Gastroesophageal sphincter (tissue), 4 donors: ENCODE data around the gene MAB21L4. TPM values are rescaled to one million over a fixed set of nuclear protein-coding genes. Genes with fewer than 3 reads are reported as not detected.

ENCODE experiments used
- ATAC-seq: fragments of 150-250 bp; one replicate; pipeline ENCODE4 v1.9.1; 2016; ENCODE audit warnings: mild to moderate bottlenecking, moderate library complexity
- H3K27ac ChIP-seq, 4 donors: fragments of 200-600 bp; sonication (generic) in 3 of 4; 1 replicate in 3 of 4; 2 replicates in 1 of 4; pipeline ENCODE4 v1.5.1; 2016 to 2019
- H3K27me3 ChIP-seq: fragments of 200-600 bp; sonication (generic); one replicate; pipeline ENCODE4 v1.5.1; 2019
- H3K36me3 ChIP-seq, 2 donors: fragments of 200-600 bp; sonication (generic); one replicate each; pipeline ENCODE4 v1.5.1; 2019; ENCODE audit warnings: control low read depth in 1 of 2
- H3K4me1 ChIP-seq, 3 donors: fragments of 200-600 bp; sonication (generic); 1 replicate in 2 of 3; 2 replicates in 1 of 3; pipeline ENCODE4 v1.5.1; 2016 to 2019; ENCODE audit warnings: control low read depth in 2 of 3
- H3K4me3 ChIP-seq, 2 donors: fragments of 200-600 bp; sonication (generic); one replicate each; pipeline ENCODE4 v1.5.1; 2019; ENCODE audit warnings: mild to moderate bottlenecking in 1 of 2, moderate library complexity in 1 of 2
- H3K9me3 ChIP-seq, 3 donors: fragments of 200-600 bp; sonication (generic); one replicate each; pipeline ENCODE4 v1.5.1; 2017 to 2019; ENCODE audit warnings: control low read depth in 2 of 3
- CTCF ChIP-seq, 4 experiments: fragments of 200-600 bp in 2 of 4; fragments of 450-650 bp in 2 of 4; sonication (generic) in 1 of 4; IDR thresholded peaks; one replicate each; pipeline ENCODE4 v1.5.1; 2017 to 2019; ENCODE audit warnings: antibody characterized with exemption in 4 of 4, mild to moderate bottlenecking in 2 of 4, moderate library complexity in 2 of 4
- EP300 ChIP-seq: sonication (generic); formaldehyde crosslinking; IDR thresholded peaks from one replicate; pipeline ENCODE4 v1.6.1; 2017; ENCODE audit warnings: antibody characterized with exemption, mild to moderate bottlenecking
- POLR2A ChIP-seq, 2 donors: fragments of 450-650 bp; IDR thresholded peaks; one replicate each; pipeline ENCODE4 v1.6.1; 2017; ENCODE audit warnings: antibody characterized with exemption in 2 of 2, mild to moderate bottlenecking in 2 of 2, moderate library complexity in 1 of 2
- POLR2AphosphoS5 ChIP-seq: sonication (generic); formaldehyde crosslinking; IDR thresholded peaks from one replicate; pipeline ENCODE4 v1.6.1; 2017; ENCODE audit warnings: antibody characterized with exemption
- WGBS, 2 donors: methylation state at CpG; one replicate each; pipeline ENCODE4 v1.1.5; 2018; ENCODE audit warnings: low coverage in 1 of 2; 5-methylcytosine and 5-hydroxymethylcytosine counted together
- total RNA-seq, 4 donors: library from RNA; depleted of rRNA; stranded (reverse); fragments of >200 nt; gene quantifications; one replicate each; pipeline ENCODE4 v1.1.0, GENCODE V29; 2016

Gene MAB21L4
- total RNA-seq, 4 donors from 2014 or later = 0.27 to 9.7 (median 0.77) TPM; not detected in 1

GRCh38 chr2:240931319-240931949 is 35.5 kb upstream of the MAB21L4 start:
- peaks cover 0 to 9% (median 0%) of the 10 kb centered on the region in 3 donors for H3K4me1 ChIP-seq
- H3K36me3 ChIP-seq = no peaks in the 10 kb centered on the region
- peaks cover 46% of the 10 kb centered on the region for H3K27me3 ChIP-seq
- H3K9me3 ChIP-seq = peaks cover 0 to 21% (median 0%) of the 10 kb centered on the region in 3 donors
- H3K4me3 ChIP-seq = no peak overlapping the region
- no peak overlapping the region for H3K27ac ChIP-seq
- no peak for ATAC-seq
- no peak for TF ChIP-seq POLR2A (IDR thresholded peaks at IDR 0.05)
- TF ChIP-seq CTCF (IDR thresholded peaks at IDR 0.05) = no peak
- TF ChIP-seq EP300 = no peak
- no peak for TF ChIP-seq POLR2AphosphoS5
- 82% methylated on average over 7 of the region's 11 CpGs; no CpG with 5 or more reads in 1 of the 2 donors for WGBS, 2 donors

- Histone ChIP-seq H3K4me1 (peaks cover 0 to 11% (median 0%) of the 10 kb centered on the region in 3 donors), H3K36me3 (no peaks in the 10 kb centered on the region), H3K27me3 (peaks cover 46% of the 10 kb centered on the region), H3K4me3 (no peak overlapping the region), H3K9me3 (peaks cover 0 to 14% (median 0%) of the 10 kb centered on the region in 3 donors), H3K27ac (no peak overlapping the region)
- no peak for ATAC-seq
- TF ChIP-seq POLR2AphosphoS5 (no peak), CTCF (IDR thresholded peaks at IDR 0.05) (no peak), EP300 (no peak), POLR2A (IDR thresholded peaks at IDR 0.05) (no peak)
- 93% methylated on average over 5 of the region's 26 CpGs; no CpG with 5 or more reads in 1 of the 2 donors for WGBS, 2 donors
Measured at GRCh38 chr2:240930631-240931318, 34.8 kb upstream of the MAB21L4 start.

- TF ChIP-seq POLR2A (IDR thresholded peaks at IDR 0.05) (no peak), CTCF (IDR thresholded peaks at IDR 0.05) (no peak), EP300 (no peak), POLR2AphosphoS5 (no peak)
- no peak overlapping the region for H3K4me3 ChIP-seq
- no peak for ATAC-seq
- H3K9me3 ChIP-seq = peaks cover 0 to 14% (median 0%) of the 10 kb centered on the region in 3 donors
- no CpG with 5 or more reads among the region's 12 CpGs for WGBS, 2 donors
- peaks cover 46% of the 10 kb centered on the region for H3K27me3 ChIP-seq
- H3K4me1 ChIP-seq = peaks cover 0 to 11% (median 0%) of the 10 kb centered on the region in 3 donors
- no peak overlapping the region for H3K27ac ChIP-seq
- H3K36me3 ChIP-seq = no peaks in the 10 kb centered on the region
Measured at GRCh38 chr2:240930096-240930630, 34.2 kb upstream of the MAB21L4 start.

GRCh38 chr2:240929364-240930095 is 33.6 kb upstream of the MAB21L4 start:
- Histone ChIP-seq H3K4me3 (no peak overlapping the region), H3K36me3 (no peaks in the 10 kb centered on the region), H3K27ac (no peak overlapping the region), H3K4me1 (peaks cover 0 to 11% (median 0%) of the 10 kb centered on the region in 3 donors), H3K9me3 (peaks cover 0 to 14% (median 0%) of the 10 kb centered on the region in 3 donors), H3K27me3 (peaks cover 46% of the 10 kb centered on the region)
- WGBS, 2 donors = 37 to 70% methylated on average over 2 to 3 of the region's 10 CpGs
- TF ChIP-seq CTCF (IDR thresholded peaks at IDR 0.05) = no peak
- no peak for TF ChIP-seq POLR2A (IDR thresholded peaks at IDR 0.05)
- no peak for TF ChIP-seq EP300
- no peak for TF ChIP-seq POLR2AphosphoS5
- ATAC-seq = no peak
